ENCODE measurements around the gene STK11.
A peak's percentile ranks its signal among the peaks of the same experiment; 100 is the strongest.

Gene STK11

GRCh38 chr19:1251330-1252220, 46.0 kb downstream of the STK11 start:
- DNase-seq (ENCODE audit: low spot score): peak; percentile 59

- DNase-seq (ENCODE audit: low spot score): peak; percentile 56
Measured at GRCh38 chr19:1252221-1252820, 46.7 kb downstream of the STK11 start.

GRCh38 chr19:1252821-1253513, 47.4 kb downstream of the STK11 start:
- DNase-seq (ENCODE audit: low spot score): peak; percentile 75

- DNase-seq (ENCODE audit: low spot score): no peak
Measured at GRCh38 chr19:1253514-1254080, 48.0 kb downstream of the STK11 start.

GRCh38 chr19:1254081-1254527, 48.5 kb downstream of the STK11 start:
- no peak for DNase-seq (ENCODE audit: low spot score)

- DNase-seq (ENCODE audit: low spot score): no peak
Measured at GRCh38 chr19:1254530-1255185, 49.1 kb downstream of the STK11 start.

- no peak for DNase-seq (ENCODE audit: low spot score)
Measured at GRCh38 chr19:1255186-1256161, 49.9 kb downstream of the STK11 start.

GRCh38 chr19:1256646-1257474, 51.3 kb downstream of the STK11 start:
- DNase-seq (ENCODE audit: low spot score): no peak

- DNase-seq (ENCODE audit: low spot score): no peak
Measured at GRCh38 chr19:1257475-1258162, 52.0 kb downstream of the STK11 start.

- DNase-seq (ENCODE audit: low spot score): no peak
Measured at GRCh38 chr19:1258163-1258492, 52.5 kb downstream of the STK11 start.

- no peak for DNase-seq (ENCODE audit: low spot score)
Measured at GRCh38 chr19:1258707-1259205, 53.2 kb downstream of the STK11 start.

- DNase-seq (ENCODE audit: low spot score): peak; percentile 41
Measured at GRCh38 chr19:1259206-1259875, 53.8 kb downstream of the STK11 start.

- DNase-seq (ENCODE audit: low spot score): no peak
Measured at GRCh38 chr19:1259876-1260748, 54.5 kb downstream of the STK11 start.

GRCh38 chr19:1260749-1261537, 55.4 kb downstream of the STK11 start:
- DNase-seq (ENCODE audit: low spot score): peak; percentile 97

- DNase-seq (ENCODE audit: low spot score): peak; percentile 49
Measured at GRCh38 chr19:1261538-1261797, 55.9 kb downstream of the STK11 start.

GRCh38 chr19:1261798-1262622, 56.4 kb downstream of the STK11 start:
- peak; percentile 69 for DNase-seq (ENCODE audit: low spot score)
